OCI-LY3 (cell line): ENCODE results near the gene DTX2.
"Not testable (repeated sequence)": the region's sequence is repeated elsewhere in the genome, so short reads cannot be mapped to it uniquely, and the experiment has no call there.

ENCODE experiments used
- H2AFZ ChIP-seq: fragments of 200-600, 300-600 bp; shearing (Covaris generic); 2 replicates; pipeline ENCODE4 v1.6.0; 2014; ENCODE audit warnings: antibody characterized with exemption, low read depth, low read length
- H3K27ac ChIP-seq: fragments of 200-600, 300-600 bp; sonication (generic); 2 replicates; pipeline ENCODE4 v1.5.1; 2014; ENCODE audit warnings: mild to moderate bottlenecking, low read length, moderate library complexity, mixed read lengths
- H3K27me3 ChIP-seq: fragments of 200-600, 300-600 bp; sonication (generic); 2 replicates; pipeline ENCODE4 v1.6.1; 2014; ENCODE audit warnings: low read depth, low read length, mixed read lengths
- H3K36me3 ChIP-seq: fragments of 200-600, 300-600 bp; sonication (generic); replicated peaks from 2 replicates; pipeline ENCODE3; 2014; ENCODE audit warnings: low read depth, low read length, mixed read lengths
- H3K4me1 ChIP-seq: fragments of 300-600, 200-600 bp; sonication (generic); 2 replicates; pipeline ENCODE4 v1.6.1; 2014; ENCODE audit warnings: low read length, mixed read lengths
- H3K4me2 ChIP-seq: fragments of 200-600, 300-600 bp; sonication (generic); 2 replicates; pipeline ENCODE4 v1.6.1; 2014; ENCODE audit warnings: low read length, mixed read lengths
- H3K4me3 ChIP-seq: fragments of 300-600, 200-600 bp; sonication (generic); 2 replicates; pipeline ENCODE4 v1.5.1; 2014; ENCODE audit warnings: antibody characterized with exemption, mild to moderate bottlenecking, low read length, moderate library complexity
- H3K79me2 ChIP-seq: fragments of 300-600, 200-600 bp; shearing (Covaris generic); 2 replicates; pipeline ENCODE4 v1.6.1; 2014; ENCODE audit warnings: mild to moderate bottlenecking, low read length, mixed read lengths
- H3K9ac ChIP-seq: fragments of 300-600, 200-600 bp; shearing (Covaris generic); 2 replicates; pipeline ENCODE4 v1.6.0; 2014; ENCODE audit warnings: mild to moderate bottlenecking, low read length, moderate library complexity
- H3K9me3 ChIP-seq: fragments of 200-600, 300-600 bp; shearing (Covaris generic); 2 replicates; pipeline ENCODE4 v1.6.1; 2014; ENCODE audit warnings: low read length, mixed read lengths; ENCODE audit not compliant: insufficient read depth
- H4K20me1 ChIP-seq: fragments of 200-600, 300-600 bp; sonication (generic); 2 replicates; pipeline ENCODE4 v1.6.1; 2016; ENCODE audit warnings: low read length, mixed read lengths; ENCODE audit not compliant: insufficient read depth
- EZH2phosphoT487 ChIP-seq: fragments of 200-600 bp; shearing (Covaris generic); IDR thresholded peaks from 2 replicates; pipeline ENCODE4 v1.6.1; 2018; ENCODE audit warnings: antibody characterized with exemption, mixed run types, low read depth
- TF ChIP-seq, protein P1 (sequence below): fragments of 200-600, 300-600 bp; sonication (generic); IDR thresholded peaks from 2 replicates; pipeline ENCODE4 v1.5.1; 2014; ENCODE audit warnings: antibody characterized with exemption, low read length, low read depth

Gene DTX2

DNA sequence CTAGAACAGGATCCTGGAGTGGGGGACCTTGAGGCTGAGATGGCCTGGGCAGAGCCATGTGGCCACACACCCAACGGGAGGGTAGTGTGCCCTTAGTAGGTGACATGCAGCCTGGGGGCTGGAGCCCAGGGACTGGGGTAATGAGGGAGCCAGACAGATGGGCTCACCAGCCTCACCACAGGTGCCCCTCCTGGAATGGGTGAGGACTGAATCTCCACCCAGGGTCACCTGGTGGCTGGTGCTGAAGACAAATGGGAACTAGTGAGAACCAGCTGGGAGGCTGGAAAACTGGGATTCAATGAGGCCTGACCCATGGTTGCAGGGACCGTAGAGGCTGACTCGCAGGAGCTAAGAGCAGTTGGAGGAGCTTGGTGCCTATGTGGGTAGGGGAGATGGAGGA is 30.7 kb upstream of the DTX2 start:
- Histone ChIP-seq H2AFZ (no peak overlapping the region), H3K27me3 (no peaks in the 10 kb centered on the region), H3K27ac (no peak overlapping the region), H3K79me2 (no peaks in the 10 kb centered on the region), H3K4me2 (no peak overlapping the region), H4K20me1 (no peaks in the 10 kb centered on the region), H3K36me3 (no peaks in the 10 kb centered on the region), H3K4me1 (no peaks in the 10 kb centered on the region), H3K4me3 (no peak overlapping the region), H3K9me3 (no peaks in the 10 kb centered on the region), H3K9ac (no peak overlapping the region)
- TF ChIP-seq, protein P1, sequence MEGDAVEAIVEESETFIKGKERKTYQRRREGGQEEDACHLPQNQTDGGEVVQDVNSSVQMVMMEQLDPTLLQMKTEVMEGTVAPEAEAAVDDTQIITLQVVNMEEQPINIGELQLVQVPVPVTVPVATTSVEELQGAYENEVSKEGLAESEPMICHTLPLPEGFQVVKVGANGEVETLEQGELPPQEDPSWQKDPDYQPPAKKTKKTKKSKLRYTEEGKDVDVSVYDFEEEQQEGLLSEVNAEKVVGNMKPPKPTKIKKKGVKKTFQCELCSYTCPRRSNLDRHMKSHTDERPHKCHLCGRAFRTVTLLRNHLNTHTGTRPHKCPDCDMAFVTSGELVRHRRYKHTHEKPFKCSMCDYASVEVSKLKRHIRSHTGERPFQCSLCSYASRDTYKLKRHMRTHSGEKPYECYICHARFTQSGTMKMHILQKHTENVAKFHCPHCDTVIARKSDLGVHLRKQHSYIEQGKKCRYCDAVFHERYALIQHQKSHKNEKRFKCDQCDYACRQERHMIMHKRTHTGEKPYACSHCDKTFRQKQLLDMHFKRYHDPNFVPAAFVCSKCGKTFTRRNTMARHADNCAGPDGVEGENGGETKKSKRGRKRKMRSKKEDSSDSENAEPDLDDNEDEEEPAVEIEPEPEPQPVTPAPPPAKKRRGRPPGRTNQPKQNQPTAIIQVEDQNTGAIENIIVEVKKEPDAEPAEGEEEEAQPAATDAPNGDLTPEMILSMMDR = no peak
- TF ChIP-seq EZH2phosphoT487 = no peak

DNA sequence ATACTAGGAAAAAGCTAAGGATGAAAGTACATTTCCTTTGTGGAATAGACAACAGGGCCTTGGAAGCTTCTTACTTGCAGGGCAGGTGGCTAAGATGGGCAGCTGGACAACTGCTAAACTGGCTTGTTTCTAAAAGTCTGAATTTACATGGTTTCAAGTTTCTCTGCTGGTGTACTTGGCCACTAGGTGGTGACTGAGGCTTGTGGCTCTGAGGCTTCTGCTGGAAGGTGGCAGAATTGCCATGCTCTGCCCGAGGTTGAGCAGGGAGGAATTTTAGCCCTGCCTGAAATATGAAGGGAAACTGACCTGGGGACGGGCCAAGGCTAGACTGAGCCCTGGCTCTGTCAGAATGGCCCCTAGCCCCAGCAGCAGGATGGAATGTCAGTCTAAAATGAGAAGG is 23.6 kb upstream of the DTX2 start:
- H3K27me3 ChIP-seq, H3K36me3 ChIP-seq, H4K20me1 ChIP-seq, H3K9ac ChIP-seq, H3K9me3 ChIP-seq, H3K27ac ChIP-seq, H3K79me2 ChIP-seq, H3K4me3 ChIP-seq, H3K4me2 ChIP-seq, H2AFZ ChIP-seq, H3K4me1 ChIP-seq: not testable (repeated sequence)
- TF ChIP-seq, protein P1 = peak; percentile 43

DNA sequence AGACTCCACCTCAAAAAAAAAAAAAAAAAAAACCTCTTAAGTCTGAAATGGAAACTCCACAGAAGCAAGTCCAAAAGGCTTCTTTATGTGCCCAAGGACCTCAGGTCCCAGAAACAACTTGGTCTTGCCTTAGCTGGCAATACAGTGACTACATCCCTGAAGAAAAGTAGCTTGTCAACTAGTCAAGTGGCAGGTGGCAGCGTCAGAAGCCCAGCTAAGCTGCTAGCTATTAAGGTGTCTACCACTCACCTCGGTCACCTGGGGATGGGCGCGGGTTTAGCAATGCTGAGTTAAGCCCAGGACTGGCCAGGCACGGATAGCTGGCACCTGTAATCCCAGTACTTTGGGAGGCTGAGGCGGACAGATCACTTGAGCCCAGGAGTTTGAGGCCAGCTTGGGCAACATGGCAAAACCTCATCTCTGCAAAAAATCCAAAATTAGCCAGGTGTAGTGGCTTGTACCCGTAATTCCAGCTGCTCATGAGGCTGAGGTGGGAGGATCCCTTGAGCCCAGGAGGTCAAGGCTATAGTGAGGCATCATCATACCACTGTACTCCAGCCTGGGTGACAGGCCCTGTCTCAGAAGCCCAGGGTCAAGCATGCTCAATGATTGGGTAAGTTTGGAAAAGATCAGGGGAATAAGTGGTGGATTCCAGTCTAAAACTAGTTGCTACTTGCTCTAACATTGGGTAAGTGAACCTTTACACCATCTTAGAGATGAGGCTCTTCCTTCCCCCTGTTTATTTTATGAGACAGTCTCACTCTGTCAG is 22.2 kb upstream of the DTX2 start:
- H3K27ac ChIP-seq = not testable (repeated sequence)

DNA sequence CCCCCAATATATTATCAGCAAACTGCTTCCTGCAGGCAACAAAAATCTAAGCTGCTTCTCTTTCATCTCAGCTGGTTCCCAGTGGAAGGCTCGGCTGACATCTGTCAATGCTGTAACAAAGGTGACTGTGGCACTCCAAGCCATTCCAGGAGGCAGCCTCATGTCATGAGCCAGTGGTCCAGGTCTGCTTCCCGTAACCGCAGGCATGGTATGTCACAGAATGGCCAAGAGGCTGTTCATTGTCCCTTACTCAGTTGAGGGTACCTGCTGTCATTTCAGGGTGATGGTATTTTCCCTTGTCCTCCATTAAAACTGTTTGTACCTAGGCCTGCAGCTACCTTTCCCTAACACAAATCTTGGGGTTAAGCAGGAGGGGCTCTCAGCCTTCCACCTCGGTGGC is 21.1 kb upstream of the DTX2 start:
- not testable (repeated sequence) for H3K9ac ChIP-seq, H3K27me3 ChIP-seq, H4K20me1 ChIP-seq, H3K4me2 ChIP-seq, H2AFZ ChIP-seq, H3K27ac ChIP-seq, H3K9me3 ChIP-seq, H3K4me3 ChIP-seq, H3K4me1 ChIP-seq, H3K36me3 ChIP-seq, H3K79me2 ChIP-seq

More for the DNA sequence above, 22.2 kb upstream of the DTX2 start:
- not testable (repeated sequence) for H3K27me3 ChIP-seq, H3K79me2 ChIP-seq, H3K4me2 ChIP-seq, H4K20me1 ChIP-seq, H2AFZ ChIP-seq, H3K36me3 ChIP-seq, H3K4me1 ChIP-seq, H3K9me3 ChIP-seq, H3K4me3 ChIP-seq, H3K9ac ChIP-seq

DNA sequence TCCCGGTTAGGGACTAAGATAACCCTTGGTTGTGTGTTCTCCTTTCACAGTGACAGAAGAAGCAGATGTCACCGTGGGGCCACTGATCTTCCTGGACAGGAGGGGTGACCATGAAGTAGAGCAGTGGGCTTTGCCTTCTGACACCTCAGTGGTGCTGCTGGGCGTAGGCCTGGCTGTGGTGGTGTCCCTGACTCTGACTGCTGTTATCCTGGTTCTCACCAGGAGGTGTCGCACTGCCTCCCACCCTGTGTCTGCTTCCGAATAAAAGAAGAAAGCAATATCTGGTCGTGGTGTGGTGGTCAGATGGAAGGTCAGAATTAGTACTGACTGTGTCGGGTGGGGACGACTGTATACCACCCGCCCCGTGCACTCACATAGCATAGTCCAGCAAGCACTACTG is 19.7 kb upstream of the DTX2 start:
- H3K4me3 ChIP-seq, H3K4me1 ChIP-seq, H3K79me2 ChIP-seq, H2AFZ ChIP-seq, H3K27me3 ChIP-seq, H3K9me3 ChIP-seq, H3K9ac ChIP-seq, H3K36me3 ChIP-seq, H3K4me2 ChIP-seq, H4K20me1 ChIP-seq, H3K27ac ChIP-seq: not testable (repeated sequence)

DNA sequence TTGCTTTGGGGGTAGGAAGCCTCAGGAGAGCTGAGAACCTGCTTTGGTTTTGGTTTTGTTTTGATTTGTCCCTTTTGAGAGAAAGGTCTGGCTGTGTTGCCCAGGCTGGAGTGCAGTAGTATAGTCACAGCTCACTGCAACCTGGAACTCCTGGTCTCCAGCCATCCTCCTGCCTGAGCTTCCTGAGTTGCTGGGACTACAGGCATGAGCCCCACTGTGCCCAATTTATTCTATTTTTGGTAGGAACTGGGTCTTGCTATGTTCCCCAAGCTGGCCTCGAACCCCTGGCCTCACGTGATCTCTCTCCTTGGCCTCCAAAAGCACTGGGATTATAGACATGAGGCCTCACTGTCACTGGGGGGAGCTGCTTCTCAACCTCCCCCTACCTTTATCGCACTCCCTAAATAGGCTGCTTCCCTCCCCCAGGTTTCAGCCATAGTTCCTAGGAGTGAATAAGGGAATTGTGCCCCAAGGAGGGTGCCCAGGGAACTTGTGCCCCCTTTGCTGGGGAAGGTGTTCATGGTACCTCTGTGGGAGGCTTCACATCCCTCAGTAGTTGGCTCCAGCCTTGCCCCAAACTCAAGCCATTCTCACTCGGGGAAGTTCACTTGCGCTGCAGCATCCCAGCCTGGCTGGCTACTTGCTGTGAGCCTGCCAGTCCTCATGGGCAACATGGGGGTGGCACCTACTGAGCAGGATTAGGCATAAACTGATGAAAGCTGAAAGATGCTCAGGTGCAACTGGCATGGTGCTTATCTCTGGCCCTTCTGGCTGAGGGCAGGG is 18.7 kb upstream of the DTX2 start:
- H4K20me1 ChIP-seq, H2AFZ ChIP-seq, H3K4me1 ChIP-seq, H3K27me3 ChIP-seq, H3K9ac ChIP-seq, H3K4me3 ChIP-seq, H3K9me3 ChIP-seq, H3K36me3 ChIP-seq, H3K27ac ChIP-seq, H3K79me2 ChIP-seq, H3K4me2 ChIP-seq: not testable (repeated sequence)

DNA sequence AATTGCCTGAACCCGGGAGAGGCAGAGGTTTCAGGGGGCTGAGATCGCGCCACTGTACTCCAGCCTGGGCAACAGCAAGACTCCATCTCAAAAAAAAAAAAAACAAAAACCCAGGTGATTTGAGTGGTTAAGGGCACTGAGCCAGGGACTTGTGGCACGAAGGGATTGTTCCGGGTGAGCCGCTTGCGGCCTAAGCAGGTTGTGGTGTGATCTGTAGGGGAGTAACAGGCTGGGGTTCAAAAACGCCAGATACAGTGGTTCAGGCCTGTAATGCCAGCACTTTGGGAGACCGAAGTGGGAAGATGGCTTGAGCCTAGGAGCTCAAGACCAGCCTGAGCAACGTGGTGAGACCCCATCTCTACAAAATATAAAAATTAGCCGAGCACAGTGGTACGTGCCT is 17.7 kb upstream of the DTX2 start:
- H3K79me2 ChIP-seq, H3K9ac ChIP-seq, H3K4me2 ChIP-seq, H3K9me3 ChIP-seq, H3K27me3 ChIP-seq, H3K4me1 ChIP-seq, H3K36me3 ChIP-seq, H3K4me3 ChIP-seq, H4K20me1 ChIP-seq, H2AFZ ChIP-seq, H3K27ac ChIP-seq: not testable (repeated sequence)

DNA sequence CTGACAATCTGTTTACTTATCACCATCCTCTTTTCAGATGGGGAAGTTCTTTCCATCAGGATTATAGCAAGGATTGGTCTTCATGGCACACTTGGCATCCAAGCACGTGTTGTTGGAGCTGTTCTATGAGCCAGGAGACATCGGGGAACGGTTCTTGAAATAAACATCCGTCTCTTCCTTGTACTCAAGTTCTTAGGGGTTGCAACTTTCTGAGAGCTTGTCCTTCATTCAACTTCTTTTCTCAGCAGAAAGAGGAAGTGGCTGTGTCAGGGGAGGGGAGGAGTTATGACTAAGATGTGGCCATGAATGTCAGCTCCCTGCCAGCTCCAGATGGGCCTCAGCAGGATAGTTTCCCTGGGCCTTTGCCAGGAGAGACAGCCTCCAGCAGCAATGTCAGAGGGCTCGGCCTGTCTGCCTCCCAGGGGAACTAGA is 15.9 kb upstream of the DTX2 start:
- Histone ChIP-seq H3K4me3 (peak overlapping the region; percentile 20; the same call in 1 of the 2 replicates), H3K4me2 (peak overlapping the region; percentile 51), H3K9ac (peak overlapping the region; percentile 49; the same call in 1 of the 2 replicates), H3K27ac (peak overlapping the region; percentile 60)
- H3K27me3 ChIP-seq, H3K36me3 ChIP-seq, H3K9me3 ChIP-seq, H2AFZ ChIP-seq, H3K79me2 ChIP-seq, H4K20me1 ChIP-seq, H3K4me1 ChIP-seq: not testable (repeated sequence)
